GM19035 (cell line): ENCODE results near the gene SOX5.
"Not testable (repeated sequence)": the region's sequence is repeated elsewhere in the genome, so short reads cannot be mapped to it uniquely, and the experiment has no call there.

ENCODE experiments used
- ATAC-seq: cut with Tn5 transposase; IDR thresholded peaks from one replicate; pipeline ENCODE4 v1.9.1; 2021; ENCODE audit not compliant: unreplicated experiment

The SOX5 gene

GRCh38 chr12:23758608-23759007 lies 190.9 kb downstream of the SOX5 start:
- ATAC-seq = no peak

- ATAC-seq = no peak
Measured at GRCh38 chr12:23757541-23757962, 191.9 kb downstream of the SOX5 start.

GRCh38 chr12:23756416-23756815 lies 193.1 kb downstream of the SOX5 start:
- ATAC-seq = no peak

GRCh38 chr12:23753628-23754365 lies 195.7 kb downstream of the SOX5 start:
- no peak for ATAC-seq

GRCh38 chr12:23752245-23752644 lies 197.2 kb downstream of the SOX5 start:
- no peak for ATAC-seq

GRCh38 chr12:23751641-23752040 lies 197.8 kb downstream of the SOX5 start:
- ATAC-seq = no peak

GRCh38 chr12:23750923-23751322 lies 198.5 kb downstream of the SOX5 start:
- ATAC-seq = no peak

- no peak for ATAC-seq
Measured at GRCh38 chr12:23744696-23745095, 204.8 kb downstream of the SOX5 start.

GRCh38 chr12:23742574-23742973 lies 206.9 kb downstream of the SOX5 start:
- ATAC-seq = no peak

GRCh38 chr12:23731493-23731892 lies 218.0 kb downstream of the SOX5 start:
- no peak for ATAC-seq

- ATAC-seq = no peak
Measured at GRCh38 chr12:23731035-23731434, 218.4 kb downstream of the SOX5 start.

- no peak for ATAC-seq
Measured at GRCh38 chr12:23729359-23729758, 220.1 kb downstream of the SOX5 start.

- no peak for ATAC-seq
Measured at GRCh38 chr12:23726646-23727045, 222.8 kb downstream of the SOX5 start.

GRCh38 chr12:23722655-23723054 lies 226.8 kb downstream of the SOX5 start:
- ATAC-seq = no peak

- ATAC-seq = no peak
Measured at GRCh38 chr12:23721268-23721667, 228.2 kb downstream of the SOX5 start.

- no peak for ATAC-seq
Measured at GRCh38 chr12:23719493-23719892, 230.0 kb downstream of the SOX5 start.

GRCh38 chr12:23710361-23710760 lies 239.1 kb downstream of the SOX5 start:
- ATAC-seq = not testable (repeated sequence)

GRCh38 chr12:23708185-23708837 lies 241.2 kb downstream of the SOX5 start:
- no peak for ATAC-seq

- no peak for ATAC-seq
Measured at GRCh38 chr12:23707270-23707669, 242.2 kb downstream of the SOX5 start.

GRCh38 chr12:23704992-23705943 lies 244.2 kb downstream of the SOX5 start:
- no peak for ATAC-seq

GRCh38 chr12:23703051-23703450 lies 246.4 kb downstream of the SOX5 start:
- no peak for ATAC-seq
